GF-D8 (cell line): ENCODE results near the gene BIN1.

ENCODE experiments used
- DNase-seq: peaks from one replicate; lab custom pipeline; 2025; lab: John Stamatoyannopoulos, UW

Gene BIN1

GRCh38 chr2:126999106-126999756 lies 107.7 kb downstream of the BIN1 start:
- DNase-seq, result no peak

GRCh38 chr2:126998486-126998885 lies 108.5 kb downstream of the BIN1 start:
- no peak for DNase-seq
